DMS79 (cell line): ENCODE results near the gene KRTAP10-1.

Experiments used
- DNase-seq: peaks from one replicate; lab custom pipeline; 2025; lab: John Stamatoyannopoulos, UW

The KRTAP10-1 gene

GRCh38 chr21:44502171-44502958 lies 37.6 kb downstream of the KRTAP10-1 start:
- no peak for DNase-seq

- no peak for DNase-seq
These were observed 39.9 kb downstream of the KRTAP10-1 start for GRCh38 chr21:44500111-44500510.

- no peak for DNase-seq
These were observed 40.4 kb downstream of the KRTAP10-1 start for GRCh38 chr21:44499631-44500030.

- DNase-seq: no peak
These were observed 40.8 kb downstream of the KRTAP10-1 start for GRCh38 chr21:44499211-44499560.

- peak; percentile 42 for DNase-seq
These were observed 41.5 kb downstream of the KRTAP10-1 start for GRCh38 chr21:44498280-44499210.

- DNase-seq: peak; percentile 71
These were observed 42.3 kb downstream of the KRTAP10-1 start for GRCh38 chr21:44497703-44498126.

- peak; percentile 75 for DNase-seq
These were observed 43.1 kb downstream of the KRTAP10-1 start for GRCh38 chr21:44496564-44497550.

- DNase-seq: no peak
These were observed 44.1 kb downstream of the KRTAP10-1 start for GRCh38 chr21:44495611-44496563.

- DNase-seq: no peak
These were observed 45.0 kb downstream of the KRTAP10-1 start for GRCh38 chr21:44494956-44495355.

- no peak for DNase-seq
These were observed 45.6 kb downstream of the KRTAP10-1 start for GRCh38 chr21:44494418-44494817.

- no peak for DNase-seq
These were observed 47.2 kb downstream of the KRTAP10-1 start for GRCh38 chr21:44492567-44493385.

- DNase-seq: no peak
These were observed 49.2 kb downstream of the KRTAP10-1 start for GRCh38 chr21:44490816-44491215.

- DNase-seq: no peak
These were observed 49.6 kb downstream of the KRTAP10-1 start for GRCh38 chr21:44490405-44490804.

GRCh38 chr21:44489962-44490361 lies 50.0 kb downstream of the KRTAP10-1 start:
- DNase-seq: no peak
